ENCODE measurements around the gene C1QTNF5.

C1QTNF5 gene

GRCh38 chr11:119357074-119357473 is 16.4 kb upstream of the C1QTNF5 start:
- no peak for DNase-seq

- peak; percentile 30 for DNase-seq
These were observed 15.8 kb upstream of the C1QTNF5 start for GRCh38 chr11:119356349-119357031.

GRCh38 chr11:119355091-119355843 is 14.6 kb upstream of the C1QTNF5 start:
- no peak for DNase-seq

DNA sequence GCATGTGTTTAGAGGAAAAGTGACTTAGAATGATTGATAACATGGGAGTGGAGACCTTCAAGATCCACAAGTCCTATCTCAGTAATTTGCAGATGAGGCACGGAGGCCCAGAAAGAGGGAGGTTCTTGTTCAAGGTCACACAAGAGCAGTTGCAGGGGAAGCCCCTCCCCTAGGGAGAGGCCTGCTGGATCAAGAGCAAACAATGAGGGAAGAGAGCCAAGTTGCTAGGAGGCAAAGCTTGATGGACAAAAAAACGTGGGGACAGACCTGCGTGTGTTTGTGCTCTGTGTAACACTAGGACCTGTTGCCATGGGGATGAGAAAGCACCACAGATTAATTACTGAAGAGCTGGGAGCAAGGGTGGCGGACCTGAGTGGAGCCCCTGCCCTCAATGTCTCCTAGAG is 12.2 kb upstream of the C1QTNF5 start:
- DNase-seq, result no peak

DNA sequence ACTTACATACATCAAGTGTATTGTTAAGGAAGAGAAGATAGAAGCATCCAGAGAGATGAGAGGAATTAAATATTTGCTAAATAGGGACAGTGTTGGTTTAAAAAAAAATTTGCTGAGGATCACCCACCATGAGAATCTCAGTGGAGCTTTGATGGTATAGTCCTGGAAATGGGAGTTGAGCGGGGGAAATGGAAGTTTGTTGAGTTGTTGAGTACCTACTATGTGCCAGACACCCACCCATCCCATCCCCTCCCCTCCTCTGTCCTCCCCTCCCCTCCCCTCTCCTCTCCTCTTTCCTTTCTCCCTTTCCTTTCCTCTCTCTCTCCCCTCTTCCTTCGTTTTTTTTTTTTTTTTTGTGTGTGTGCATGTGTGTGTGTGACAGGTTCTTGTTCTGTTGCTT is 10.5 kb upstream of the C1QTNF5 start:
- DNase-seq, result no peak

DNA sequence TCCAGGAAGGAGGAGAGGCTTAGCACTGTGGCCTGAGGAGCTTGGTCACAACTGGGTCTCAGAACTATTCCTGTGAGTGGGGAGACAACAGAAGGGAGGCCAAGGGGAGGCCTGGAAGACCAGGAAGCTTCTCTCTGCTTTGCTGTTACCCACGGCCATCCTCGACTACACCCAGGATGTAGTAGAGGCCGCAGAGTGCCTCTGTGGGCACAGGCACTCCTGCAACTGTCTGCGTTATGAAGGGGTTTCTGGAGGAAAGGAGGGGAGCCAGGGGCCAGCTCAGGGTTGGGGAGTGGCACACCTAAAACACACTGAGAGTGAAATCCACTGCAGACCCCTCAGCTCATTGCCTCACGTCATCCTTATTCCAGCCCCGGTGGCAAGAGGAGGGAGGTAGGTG is 9.6 kb upstream of the C1QTNF5 start:
- DNase-seq, result no peak

GRCh38 chr11:119347940-119348605 is 7.4 kb upstream of the C1QTNF5 start:
- DNase-seq, result no peak

DNA sequence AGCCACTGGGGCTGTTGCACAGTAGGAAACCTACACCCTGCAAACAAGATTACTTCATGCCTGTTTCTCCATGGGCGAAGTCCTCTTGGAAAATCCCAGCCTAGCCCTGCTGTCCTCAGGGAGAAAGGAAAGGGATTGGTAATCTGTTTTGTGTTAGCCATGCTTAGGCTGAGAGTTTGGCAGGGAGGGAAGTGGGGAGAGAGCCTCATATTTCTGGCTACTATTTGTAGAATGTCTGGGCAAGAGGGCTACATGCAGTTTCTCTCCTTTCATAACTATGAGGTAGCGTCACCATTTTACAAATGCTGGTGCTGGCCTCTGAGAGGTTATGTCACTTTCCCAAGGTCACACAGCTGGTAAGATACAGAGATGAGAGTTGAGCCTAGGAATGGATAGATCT is 6.6 kb upstream of the C1QTNF5 start:
- no peak for DNase-seq

DNA sequence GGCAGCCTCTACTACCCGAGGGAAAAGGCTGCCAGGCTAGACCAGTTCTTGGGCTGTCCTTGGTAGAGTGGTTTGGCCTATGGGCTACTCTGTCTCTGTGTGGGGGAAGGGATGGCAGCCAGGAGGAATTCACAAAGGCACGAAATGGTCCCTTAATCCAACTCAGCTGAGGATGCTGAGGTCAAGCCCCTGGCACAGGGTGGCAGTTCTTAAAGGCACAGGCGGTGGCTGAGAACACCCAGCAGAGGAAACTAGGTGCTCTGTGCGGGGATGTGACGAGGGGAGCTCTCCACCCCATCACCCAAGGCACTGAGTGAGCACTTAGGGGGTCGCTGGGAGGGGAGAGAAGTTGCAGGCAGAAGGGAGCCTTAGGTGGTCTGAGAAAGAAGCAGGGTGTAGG is 5.9 kb upstream of the C1QTNF5 start, which contains the start of gene MFRP:
Gene MFRP (minus strand): TSS at position 101 of the 400 bp plus-strand sequence. CDS start 192 bp downstream, outside the sequence.
- no peak for DNase-seq

GRCh38 chr11:119345685-119346084 is 5.0 kb upstream of the C1QTNF5 start:
- DNase-seq, result no peak

DNA sequence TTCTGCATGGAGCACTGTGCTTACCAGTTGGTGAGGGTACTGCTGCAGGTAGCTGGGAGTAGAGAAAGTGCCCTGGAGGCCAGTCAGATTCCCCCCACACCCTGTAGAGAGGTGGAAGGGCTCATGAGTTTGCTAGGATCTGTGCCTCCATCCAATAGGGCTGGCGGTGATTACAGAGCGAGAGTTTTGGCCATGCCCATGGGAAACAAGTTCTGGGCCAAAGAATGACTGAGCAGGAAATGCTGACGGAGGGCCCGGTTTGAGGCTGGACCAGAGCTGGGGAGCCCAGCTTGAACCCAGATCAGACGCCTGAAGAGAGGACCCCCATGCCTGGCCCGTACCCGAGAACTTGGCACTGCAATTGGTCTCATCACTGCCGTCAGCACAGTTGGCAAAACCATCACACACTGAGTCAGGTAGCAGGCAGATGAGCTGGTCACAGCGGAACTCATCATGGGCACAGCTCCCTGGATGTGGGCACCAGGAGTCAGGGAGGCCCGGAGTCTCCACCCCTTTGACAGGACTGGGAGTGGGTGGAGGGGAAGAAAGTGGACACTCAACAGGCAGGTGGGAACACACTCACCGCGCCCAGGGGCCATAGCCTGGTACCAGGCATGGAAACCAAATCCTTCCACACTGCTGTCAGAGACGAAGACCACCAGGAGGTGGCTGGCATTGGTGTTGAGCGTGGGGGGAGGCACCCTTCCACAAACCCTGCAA is 3.8 kb upstream of the C1QTNF5 start:
- DNase-seq, result no peak

DNA sequence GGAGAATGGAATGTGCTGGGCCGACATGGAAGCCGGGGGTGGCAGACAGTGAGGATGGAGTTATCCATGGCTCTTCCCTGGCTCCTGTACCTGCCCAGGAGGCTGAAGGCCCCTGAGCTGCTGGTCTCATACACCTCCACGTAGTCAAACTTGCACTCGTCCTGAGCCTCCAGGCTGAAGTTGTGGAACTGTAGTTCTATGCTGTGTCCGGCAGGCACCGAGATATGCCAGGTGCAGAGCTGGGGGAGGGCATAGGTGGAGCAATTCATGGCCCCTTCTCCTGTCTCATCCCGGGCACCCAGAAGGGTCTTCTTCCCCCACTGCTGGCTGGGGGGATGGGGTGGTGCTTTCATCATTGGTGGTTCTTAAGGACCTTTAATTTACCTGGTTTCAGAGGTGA is 3.0 kb upstream of the C1QTNF5 start:
- no peak for DNase-seq

DNA sequence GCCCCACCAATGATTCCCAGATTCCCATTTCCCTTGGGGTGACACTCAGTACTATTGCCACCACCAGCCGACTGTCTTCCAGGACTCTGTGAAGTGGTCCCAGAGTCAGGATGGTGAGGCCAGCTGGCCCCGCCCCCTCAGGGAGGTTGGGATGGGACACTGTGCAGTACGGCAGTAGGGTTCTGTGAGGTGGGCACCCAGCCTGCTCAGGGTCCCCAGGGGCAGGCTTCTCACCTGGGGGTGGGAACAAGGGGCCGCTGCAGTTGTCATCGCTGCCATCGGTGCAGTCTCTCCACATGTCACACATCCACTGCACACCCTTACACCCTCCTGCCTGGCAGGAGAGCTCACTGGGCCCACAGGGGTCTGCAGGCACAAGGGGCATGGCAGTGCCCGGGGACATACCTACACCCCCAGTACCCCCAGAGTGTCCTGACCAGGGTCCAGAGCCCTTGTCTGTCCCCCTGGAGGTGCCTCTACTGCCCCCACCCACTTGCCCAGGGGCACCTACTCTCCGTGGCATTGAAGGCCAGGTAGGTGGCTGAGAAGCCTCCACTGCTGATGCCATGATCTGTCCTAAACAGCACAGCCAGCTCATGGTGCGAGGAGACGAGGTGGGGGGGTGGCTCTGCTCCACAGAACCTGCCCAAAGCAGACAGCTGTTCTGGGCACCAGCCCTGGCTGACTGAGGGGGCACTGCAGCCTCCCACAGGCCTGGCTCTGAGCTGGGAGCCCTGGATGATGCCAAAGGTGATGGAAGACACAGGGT is 1.9 kb upstream of the C1QTNF5 start:
- no peak for DNase-seq

DNA sequence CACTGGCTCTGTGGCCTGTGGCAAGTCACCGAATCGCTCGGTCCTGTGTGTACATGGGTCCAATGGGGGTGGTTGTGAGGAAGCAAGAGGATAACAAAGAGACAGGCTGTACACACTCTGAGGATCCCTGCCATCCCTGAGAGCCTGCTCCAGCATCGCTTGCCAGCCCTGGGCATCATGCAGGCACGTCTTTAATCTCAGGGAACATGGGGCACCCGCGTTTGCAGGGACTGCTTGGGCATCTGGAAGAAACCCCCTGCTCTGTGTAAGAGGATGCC is 1.3 kb upstream of the C1QTNF5 start:
- no peak for DNase-seq

DNA sequence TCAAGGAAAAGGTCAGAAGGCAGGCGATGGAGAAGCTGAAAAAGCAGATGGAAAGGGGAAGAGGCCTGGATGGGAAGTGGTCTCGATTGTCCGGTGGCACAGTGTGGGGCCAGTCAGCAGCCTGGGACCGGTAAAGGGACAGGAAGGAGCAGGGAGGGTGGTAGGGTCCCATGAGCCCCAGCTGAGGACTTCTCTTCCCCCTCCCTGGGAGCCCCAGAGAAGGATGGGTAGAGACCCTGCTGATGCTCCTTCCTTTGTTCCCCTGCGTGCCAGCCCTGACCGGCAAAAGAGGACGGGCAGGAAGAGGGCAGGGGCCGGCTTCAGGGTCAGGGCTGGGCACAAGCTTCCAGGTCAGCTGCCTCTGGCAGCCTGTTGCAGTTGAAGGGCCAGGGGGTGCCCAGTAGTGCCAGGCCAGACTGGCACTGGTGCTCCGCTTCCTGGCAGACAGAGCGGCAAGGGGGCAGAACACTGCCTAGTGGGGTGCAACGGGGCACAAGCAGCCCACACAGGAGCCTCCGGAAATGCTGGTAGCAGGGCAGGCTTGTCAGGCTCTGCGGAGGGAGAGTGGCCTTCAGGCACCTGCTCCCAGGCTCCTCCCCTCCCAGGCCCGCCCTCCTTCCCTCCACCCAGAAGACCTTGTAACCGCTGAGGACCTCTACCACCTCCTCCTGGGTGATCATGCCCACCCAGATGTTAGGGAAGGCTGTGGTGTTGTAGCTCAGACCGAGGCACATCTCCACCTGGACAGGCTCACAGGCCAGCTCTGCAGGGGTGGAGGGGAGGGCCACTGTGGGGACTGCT is 739 bp upstream of the C1QTNF5 start:
- no peak for DNase-seq

GRCh38 chr11:119339589-119340334 is 921 bp downstream of the C1QTNF5 start:
- no peak for DNase-seq

- DNase-seq, result no peak
These were observed 1.6 kb downstream of the C1QTNF5 start for GRCh38 chr11:119338965-119339588.

- DNase-seq, result peak; percentile 34
These were observed 2.3 kb downstream of the C1QTNF5 start for GRCh38 chr11:119338318-119338890.

GRCh38 chr11:119337581-119338317 is 2.9 kb downstream of the C1QTNF5 start:
- no peak for DNase-seq
